SHP77 (cell line): ENCODE measurements around the gene FHIT.
"Not testable (repeated sequence)": the region's sequence is repeated elsewhere in the genome, so short reads cannot be mapped to it uniquely, and the experiment has no call there.

ENCODE experiments used
- DNase-seq, 2 experiments: peaks; one replicate each; lab custom pipeline; 2025; lab: John Stamatoyannopoulos, UW

FHIT gene

DNA sequence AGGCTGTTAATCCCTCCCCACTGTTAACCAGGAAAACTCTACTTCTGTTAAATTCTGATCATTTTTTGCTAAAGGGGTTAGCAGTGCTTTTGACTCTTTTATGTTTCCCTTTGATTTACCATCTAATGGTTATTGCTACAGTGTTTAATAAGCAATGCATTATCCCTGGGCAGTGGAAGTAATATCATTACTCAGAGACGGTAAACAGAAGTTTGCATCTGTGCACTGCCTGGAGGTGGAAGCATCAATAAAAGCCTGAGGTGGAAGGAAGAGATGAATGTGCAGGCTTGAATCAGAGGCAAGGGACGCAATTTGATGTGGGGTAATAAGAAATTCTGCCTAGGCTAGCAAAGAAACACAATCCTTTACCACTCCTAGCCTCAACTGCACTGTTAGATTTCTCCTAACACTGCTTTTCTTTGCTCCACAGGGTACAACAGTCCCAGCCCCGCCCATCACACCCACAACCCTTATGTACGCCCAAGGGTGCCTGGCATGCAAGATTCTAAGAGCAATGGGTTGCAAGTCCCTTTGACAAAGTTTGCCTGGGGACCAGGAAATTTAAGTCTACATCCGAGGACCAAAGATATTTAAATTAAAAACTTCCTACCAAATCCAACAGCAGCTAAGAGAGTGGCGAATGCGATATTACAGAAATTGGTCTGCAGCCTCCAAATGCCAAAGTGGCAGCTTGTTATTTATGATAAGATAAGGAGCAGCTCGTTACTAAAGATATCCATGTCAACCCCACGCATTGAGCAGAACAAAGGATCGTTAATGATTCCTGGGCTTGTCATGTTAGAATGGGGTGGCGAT lies 261.4 kb downstream of the FHIT start:
- no peak for DNase-seq

- DNase-seq: not testable (repeated sequence)
Observed at GRCh38 chr3:60987191-60987590, 264.1 kb downstream of the FHIT start.

- no peak for DNase-seq
Observed at GRCh38 chr3:60986552-60986951, 264.7 kb downstream of the FHIT start.

- DNase-seq: no peak
Observed at GRCh38 chr3:60983906-60984305, 267.3 kb downstream of the FHIT start.

DNA sequence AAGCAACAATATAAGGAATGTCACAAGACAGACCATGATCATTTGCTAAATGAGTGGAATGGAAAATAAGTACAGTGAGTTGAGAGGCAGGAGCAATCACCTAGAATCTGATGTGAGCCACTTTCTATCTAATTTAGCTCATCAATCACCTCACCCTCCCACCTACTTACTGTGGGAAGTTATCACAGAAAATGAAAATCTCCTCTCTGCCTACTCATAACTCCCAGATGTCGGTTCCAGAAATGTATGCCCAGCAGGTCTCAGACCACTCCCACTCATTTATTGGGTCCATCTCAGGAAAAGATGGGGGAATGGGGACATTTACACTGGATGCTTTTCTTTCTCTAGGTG lies 270.9 kb downstream of the FHIT start:
- no peak for DNase-seq

DNA sequence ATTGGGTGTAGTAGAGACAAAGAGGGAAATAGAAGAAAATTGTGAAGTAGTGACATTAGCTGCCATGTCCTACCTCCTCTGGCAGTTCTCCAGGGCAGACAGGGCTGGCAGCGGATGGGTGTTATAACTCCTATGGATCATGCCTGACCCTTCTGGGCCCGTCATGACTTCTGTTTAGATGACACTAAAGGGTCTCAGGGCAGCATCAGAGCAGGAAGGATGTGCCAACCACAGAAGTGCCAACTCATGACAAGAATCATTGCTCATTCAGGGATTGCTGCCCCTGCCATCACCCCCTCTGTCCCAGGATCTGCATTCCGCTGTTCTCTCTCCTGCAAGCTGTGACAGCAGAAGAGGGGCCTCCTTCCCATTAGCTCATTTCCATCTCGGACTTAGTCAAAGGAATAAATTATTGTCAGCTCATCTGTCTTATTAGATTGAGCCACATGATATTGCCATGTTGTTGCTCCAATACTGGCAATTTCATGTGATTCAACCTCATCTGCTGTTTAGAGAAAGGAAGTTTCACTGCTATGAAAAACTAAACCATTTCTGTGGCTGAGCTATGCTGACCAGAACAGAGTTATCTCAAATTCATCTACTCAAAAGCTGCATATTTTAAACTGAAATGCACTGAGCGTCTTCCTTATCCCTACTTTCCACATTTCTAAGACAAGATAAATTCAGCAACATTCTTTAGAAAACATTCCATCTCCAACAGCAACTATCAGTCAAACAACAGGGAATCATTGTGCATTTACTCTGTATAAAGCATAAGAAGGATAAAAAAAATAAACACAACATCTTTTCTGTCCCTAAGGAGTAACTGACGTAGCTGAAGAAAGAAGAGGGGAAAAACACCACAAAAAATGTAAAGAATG lies 271.6 kb downstream of the FHIT start:
- no peak for DNase-seq

DNA sequence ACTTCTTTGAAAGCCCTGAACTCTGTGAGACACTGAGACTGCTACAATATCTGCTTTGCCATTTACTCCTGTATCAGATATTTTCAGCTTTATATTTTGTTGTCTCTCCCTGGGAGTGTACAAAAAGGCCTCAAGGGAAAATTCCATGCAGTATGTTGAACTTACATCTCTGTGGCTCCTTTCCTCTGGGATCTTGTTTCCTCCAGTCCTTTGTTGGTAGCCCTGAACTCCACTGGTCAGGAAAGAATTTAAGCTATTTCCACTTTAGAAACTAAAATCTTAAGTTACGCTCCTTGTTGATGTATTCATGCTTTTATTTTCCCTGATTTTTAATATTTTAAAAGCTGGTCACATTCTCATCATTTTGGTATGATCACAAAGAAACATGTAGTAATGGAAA lies 277.9 kb downstream of the FHIT start:
- DNase-seq: no peak

- DNase-seq: no peak
Observed at GRCh38 chr3:60972599-60972998, 278.7 kb downstream of the FHIT start.

GRCh38 chr3:60970850-60971249 lies 280.4 kb downstream of the FHIT start:
- no peak for DNase-seq

- peak; percentile 23 to 51 for DNase-seq
Observed at GRCh38 chr3:60967141-60967540, 284.1 kb downstream of the FHIT start.

DNA sequence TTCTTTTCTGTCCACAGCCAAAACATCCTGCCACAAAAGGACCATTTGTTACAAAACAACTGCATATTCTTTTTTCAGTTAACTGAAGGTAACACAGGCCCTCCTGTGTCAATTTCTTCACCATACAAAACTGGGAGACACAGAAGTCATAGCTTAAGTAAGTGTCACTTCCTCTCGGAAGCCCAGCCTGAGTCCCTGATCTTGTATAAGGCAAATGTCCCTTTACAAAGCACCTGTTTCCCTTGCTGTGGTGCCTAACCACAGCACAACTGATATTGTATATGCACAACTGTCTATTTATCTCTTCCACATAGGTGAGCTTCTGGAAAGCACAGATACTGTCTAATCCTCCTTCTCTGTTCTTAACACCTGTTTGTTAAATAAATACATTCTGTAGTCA lies 293.7 kb downstream of the FHIT start:
- DNase-seq: no peak

DNA sequence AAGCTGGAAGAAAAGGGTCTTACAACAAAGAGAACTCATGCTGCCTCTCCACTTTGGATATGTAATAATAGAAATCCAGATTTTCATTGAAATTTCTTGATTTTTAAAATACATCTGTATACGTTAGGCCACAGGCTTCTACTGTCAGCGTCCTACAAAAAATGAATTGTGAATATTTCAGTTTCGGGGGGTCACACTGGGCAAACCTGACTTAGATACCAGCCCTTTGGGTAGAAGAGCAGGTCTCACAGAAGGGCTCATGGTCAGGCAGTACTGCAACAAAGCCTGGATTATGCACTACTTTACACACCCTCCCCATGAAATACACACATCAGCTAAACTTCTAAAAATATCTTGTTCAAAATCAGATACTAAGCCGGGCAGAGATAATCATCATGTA lies 294.5 kb downstream of the FHIT start:
- no peak for DNase-seq

GRCh38 chr3:60955034-60955433 lies 296.2 kb downstream of the FHIT start:
- DNase-seq: no peak

DNA sequence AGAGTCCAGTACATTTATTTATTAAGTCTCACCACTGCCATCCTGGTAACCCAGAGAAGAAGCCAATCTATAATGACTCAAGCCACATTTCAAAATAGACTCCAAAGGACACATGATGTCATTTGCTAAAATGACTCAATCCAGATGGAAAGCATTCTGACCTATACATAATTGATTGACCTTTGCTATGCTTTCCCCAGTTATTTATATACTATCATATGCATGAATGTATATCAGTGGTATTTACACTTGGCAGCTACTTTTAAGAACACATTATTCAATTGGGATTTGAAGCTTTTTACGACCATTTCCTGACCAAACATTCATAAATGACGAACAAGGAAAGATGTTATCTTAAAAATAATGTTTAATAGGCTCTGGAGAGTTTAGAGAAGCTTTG lies 297.2 kb downstream of the FHIT start:
- no peak for DNase-seq

- DNase-seq: no peak
Observed at GRCh38 chr3:60953351-60953750, 297.9 kb downstream of the FHIT start.

DNA sequence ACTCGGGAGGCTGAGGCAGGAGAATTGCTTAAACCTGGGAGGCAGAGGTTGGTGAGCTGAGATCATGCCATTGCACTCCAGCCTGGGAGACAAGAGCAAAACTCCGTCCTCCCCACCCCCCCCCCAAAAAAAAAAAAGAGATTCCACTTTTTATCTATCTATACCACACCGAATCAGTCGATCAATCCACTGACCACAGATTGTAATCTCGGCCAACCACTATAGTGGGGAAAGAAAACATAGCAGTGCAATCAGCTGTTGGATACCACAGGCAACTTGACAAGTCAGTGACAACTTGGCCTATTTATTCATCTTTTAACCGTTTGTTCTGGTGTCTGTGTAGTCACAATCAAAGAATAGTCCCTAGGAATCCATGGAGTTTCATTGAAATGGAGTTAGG lies 299.2 kb downstream of the FHIT start:
- no peak for DNase-seq

GRCh38 chr3:60949146-60949545 lies 302.1 kb downstream of the FHIT start:
- DNase-seq: no peak

DNA sequence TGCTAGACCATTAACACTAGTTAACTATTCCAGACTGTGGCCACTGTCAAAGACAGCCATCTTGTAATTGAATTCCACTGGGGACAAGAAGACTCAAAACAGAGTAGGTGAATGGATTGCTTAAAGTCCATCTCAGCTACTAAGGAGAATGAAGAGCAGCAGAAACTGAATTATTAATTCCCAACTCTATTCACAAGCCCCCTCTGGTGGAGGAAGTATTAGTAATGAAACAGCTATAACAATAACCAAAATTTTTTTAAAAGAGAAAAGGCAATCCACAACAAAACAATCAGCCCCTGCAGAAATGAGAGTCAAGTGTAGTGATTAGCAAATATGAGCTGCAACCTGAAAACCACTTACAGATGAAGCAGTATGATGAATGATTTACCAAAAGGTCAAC lies 302.8 kb downstream of the FHIT start:
- no peak for DNase-seq

GRCh38 chr3:60935709-60936108 lies 315.5 kb downstream of the FHIT start:
- DNase-seq: no peak

DNA sequence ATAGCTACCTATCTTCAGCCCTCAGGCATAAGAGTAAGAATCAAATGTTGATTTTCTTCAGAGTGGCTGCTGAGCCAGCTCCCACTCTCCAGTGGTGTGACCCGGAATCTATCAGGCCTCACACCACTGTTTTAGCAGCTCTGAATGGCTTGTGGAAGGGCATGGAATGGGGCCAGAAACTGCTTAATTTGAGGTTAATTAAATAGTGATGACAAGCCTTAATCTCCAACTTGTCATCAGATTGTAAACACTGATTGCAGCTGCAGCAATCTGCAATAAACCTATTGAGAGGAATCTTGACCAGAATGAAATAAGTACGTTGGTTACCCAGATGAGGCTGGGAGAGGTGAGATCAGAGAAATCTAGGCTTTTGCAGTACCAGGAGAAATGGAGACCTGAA lies 317.4 kb downstream of the FHIT start:
- peak; percentile 52 to 67 for DNase-seq

GRCh38 chr3:60932643-60933042 lies 318.6 kb downstream of the FHIT start:
- no peak for DNase-seq

GRCh38 chr3:60932170-60932569 lies 319.1 kb downstream of the FHIT start:
- DNase-seq: no peak

DNA sequence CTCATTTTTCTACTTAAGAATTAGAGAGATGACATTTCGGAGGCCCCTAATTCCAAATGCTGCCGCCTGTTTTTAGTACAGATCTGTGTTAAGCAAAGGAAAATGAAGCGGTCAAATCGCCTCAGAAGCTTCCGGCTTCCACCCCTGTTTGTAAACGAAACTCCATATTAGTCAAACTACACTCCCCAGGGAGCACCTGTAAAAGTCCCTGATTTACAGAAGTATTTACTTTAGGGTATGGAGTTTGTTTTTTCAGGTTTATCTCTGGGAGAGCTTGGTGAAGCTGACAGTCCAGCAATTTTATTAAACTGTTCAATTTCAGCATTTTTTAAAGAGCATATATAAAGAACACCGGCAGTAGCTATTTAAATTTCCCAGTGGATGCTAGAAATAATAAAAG lies 319.8 kb downstream of the FHIT start:
- DNase-seq: no peak
